Spleen (tissue), 11 donors: Measurements from ENCODE around the gene CRKL. TPM values are rescaled to one million over a fixed set of nuclear protein-coding genes. Genes with fewer than 3 reads are reported as not detected.

Source experiments
- DNase-seq: peaks from one replicate; pipeline ENCODE4 v3.0.0-alpha.2; 2020
- H3K27ac ChIP-seq, 8 donors: fragments of 200-600 bp; sonication (generic) in 7 of 8; 1 replicate in 4 of 8; 2 replicates in 4 of 8; pipeline versions ENCODE4 v1.5.0 to v1.8.0; 2016 to 2021; ENCODE audit warnings: inconsistent platforms in 4 of 8, mild to moderate bottlenecking in 4 of 8, moderate library complexity in 1 of 8
- H3K27me3 ChIP-seq, 7 donors: fragments of 200-600 bp; sonication (generic) in 6 of 7; replicated peaks in 1 of 7; 1 replicate in 4 of 7; 2 replicates in 3 of 7; pipeline versions ENCODE4 v1.5.0 to v1.8.0; 2016 to 2021; ENCODE audit warnings: inconsistent platforms in 3 of 7, mild to moderate bottlenecking in 1 of 7
- H3K36me3 ChIP-seq, 6 donors: fragments of 200-600 bp; sonication (generic) in 5 of 6; 1 replicate in 4 of 6; 2 replicates in 2 of 6; pipeline versions ENCODE4 v1.5.0 to v1.8.0; 2016 to 2021; ENCODE audit warnings: inconsistent platforms in 2 of 6
- H3K4me1 ChIP-seq, 6 donors: fragments of 200-600 bp; sonication (generic) in 5 of 6; 1 replicate in 3 of 6; 2 replicates in 3 of 6; pipeline versions ENCODE4 v1.5.0 to v1.8.0; 2016 to 2021; ENCODE audit warnings: inconsistent platforms in 3 of 6
- H3K4me3 ChIP-seq, 8 donors: fragments of 200-600 bp; sonication (generic) in 7 of 8; 1 replicate in 4 of 8; 2 replicates in 4 of 8; pipeline versions ENCODE4 v1.5.0 to v1.8.0; 2016 to 2021; ENCODE audit warnings: inconsistent platforms in 4 of 8, mild to moderate bottlenecking in 4 of 8, moderate library complexity in 2 of 8
- H3K9me3 ChIP-seq, 8 donors: fragments of 200-600 bp; sonication (generic) in 7 of 8; 1 replicate in 4 of 8; 2 replicates in 4 of 8; pipeline versions ENCODE4 v1.5.0 to v1.8.0; 2016 to 2021; ENCODE audit warnings: inconsistent platforms in 4 of 8
- POLR2A ChIP-seq, 3 donors: fragments of 450-650 bp; IDR thresholded peaks; one replicate each; pipeline ENCODE4 v1.5.1; 2017; ENCODE audit warnings: antibody characterized with exemption in 3 of 3, mild to moderate bottlenecking in 1 of 3
- POLR2AphosphoS5 ChIP-seq, 3 donors: sonication (generic); formaldehyde crosslinking; IDR thresholded peaks; one replicate each; pipeline ENCODE4 v1.5.1; 2017; ENCODE audit warnings: antibody characterized with exemption in 3 of 3
- WGBS, 5 donors: extraction: QIAGEN DNeasy Blood & Tissue Kit in 3 of 5; methylation state at CpG; one replicate each; pipeline versions ENCODE4 v1.1.5 to v1.1.7; 2013 to 2018; 5-methylcytosine and 5-hydroxymethylcytosine counted together
- intact Hi-C: fragments of 100-400 bp; cut with DNase I; formaldehyde crosslinking; loops from one replicate; pipeline ENCODE4 v1.15.0; 2023; ENCODE audit warnings: low total_unique reads
- polyA plus RNA-seq, 3 donors: library from polyadenylated mRNA; stranded (reverse); fragments of 200-250 nt; gene quantifications; one replicate each; pipeline ENCODE4 v1.2.1, GENCODE V29; 2013
- total RNA-seq, 7 donors: library from RNA; depleted of rRNA in 3 of 7; stranded (reverse); fragments of >200 nt in 3 of 7; fragmentation: NEBNext Ultra II Directional in 4 of 7; extraction: Animal tissue kit (Norgen Biotek cat#: 25700) in 4 of 7; gene quantifications; one replicate each; pipeline versions ENCODE4 v1.1.0 to v1.2.1, GENCODE V29; 2016 to 2021
- TF ChIP-seq, protein P1 (sequence below), 11 experiments: fragments of 200-600 bp in 7 of 11; fragments of 450-650 bp in 4 of 11; sonication (generic) in 4 of 11; IDR thresholded peaks in 8 of 11; conservative IDR thresholded peaks in 3 of 11; 1 replicate in 7 of 11; 2 replicates in 4 of 11; pipeline versions ENCODE4 v1.4.0 to v1.8.0; 2016 to 2021; ENCODE audit warnings: antibody characterized with exemption in 11 of 11, inconsistent platforms in 4 of 11, mild to moderate bottlenecking in 1 of 11
- donor health status: healthy with polysubstance abuse.
- donor health status: DM: no; HTN: no; CAD: no; lungs with moderate emphysema.
- donor health status: DM: no; HTN: no; CAD: no.
- donor health status: Bipolar disorder and iron deficiency.
- donor health status: healthy.
- donor health status: DM: no; HTN: no; CAD: no.
- donor health status: DM: yes; HTN: yes; CAD: no.

The CRKL gene
- total and polyA plus RNA-seq, 10 donors, result 11.5 to 65.3 (median 57.4) TPM

GRCh38 chr22:20988573-20989322, 71.5 kb downstream of the CRKL start:
- WGBS, 5 donors, result 90 to 97% (median 92%) methylated on average over 12 to 16 of the region's 16 CpGs
- H3K4me1 ChIP-seq, result peaks cover 0 to 15% (median 2%) of the 10 kb centered on the region in 6 donors
- intact Hi-C loops, result no loop called here
- H3K27me3 ChIP-seq, result no peaks in the 10 kb centered on the region
- H3K9me3 ChIP-seq, result no peaks in the 10 kb centered on the region
- no peak for DNase-seq
- no peak overlapping the region for H3K27ac ChIP-seq
- H3K36me3 ChIP-seq, result peaks cover 3 to 100% (median 61%) of the 10 kb centered on the region in 6 donors
- H3K4me3 ChIP-seq, result no peak overlapping the region
- TF ChIP-seq, protein P1, sequence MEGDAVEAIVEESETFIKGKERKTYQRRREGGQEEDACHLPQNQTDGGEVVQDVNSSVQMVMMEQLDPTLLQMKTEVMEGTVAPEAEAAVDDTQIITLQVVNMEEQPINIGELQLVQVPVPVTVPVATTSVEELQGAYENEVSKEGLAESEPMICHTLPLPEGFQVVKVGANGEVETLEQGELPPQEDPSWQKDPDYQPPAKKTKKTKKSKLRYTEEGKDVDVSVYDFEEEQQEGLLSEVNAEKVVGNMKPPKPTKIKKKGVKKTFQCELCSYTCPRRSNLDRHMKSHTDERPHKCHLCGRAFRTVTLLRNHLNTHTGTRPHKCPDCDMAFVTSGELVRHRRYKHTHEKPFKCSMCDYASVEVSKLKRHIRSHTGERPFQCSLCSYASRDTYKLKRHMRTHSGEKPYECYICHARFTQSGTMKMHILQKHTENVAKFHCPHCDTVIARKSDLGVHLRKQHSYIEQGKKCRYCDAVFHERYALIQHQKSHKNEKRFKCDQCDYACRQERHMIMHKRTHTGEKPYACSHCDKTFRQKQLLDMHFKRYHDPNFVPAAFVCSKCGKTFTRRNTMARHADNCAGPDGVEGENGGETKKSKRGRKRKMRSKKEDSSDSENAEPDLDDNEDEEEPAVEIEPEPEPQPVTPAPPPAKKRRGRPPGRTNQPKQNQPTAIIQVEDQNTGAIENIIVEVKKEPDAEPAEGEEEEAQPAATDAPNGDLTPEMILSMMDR (IDR thresholded peaks at IDR 0.05 in 8 of 11, conservative IDR thresholded peaks at IDR 0.05 in 3 of 11), result no peak
- TF ChIP-seq POLR2AphosphoS5 (IDR thresholded peaks at IDR 0.05), result peak in 1 of 3 donors; percentile 26

GRCh38 chr22:20989323-20990138, 72.3 kb downstream of the CRKL start:
- Histone ChIP-seq H3K27me3 (no peaks in the 10 kb centered on the region), H3K27ac (no peak overlapping the region), H3K4me1 (peaks cover 0 to 10% (median 0%) of the 10 kb centered on the region in 6 donors), H3K9me3 (no peaks in the 10 kb centered on the region), H3K36me3 (peaks cover 3 to 100% (median 67%) of the 10 kb centered on the region in 6 donors), H3K4me3 (no peak overlapping the region)
- intact Hi-C loops, result no loop called here
- 45 to 65% (median 52%) methylated on average over 14 to 17 of the region's 17 CpGs for WGBS, 5 donors
- TF ChIP-seq POLR2A (IDR thresholded peaks at IDR 0.05), result no peak
- TF ChIP-seq, protein P1 (IDR thresholded peaks at IDR 0.05 in 8 of 11, conservative IDR thresholded peaks at IDR 0.05 in 3 of 11), result no peak
- peak in 1 of 3 donors; percentile 7 for TF ChIP-seq POLR2AphosphoS5 (IDR thresholded peaks at IDR 0.05)
- DNase-seq, result no peak

DNA sequence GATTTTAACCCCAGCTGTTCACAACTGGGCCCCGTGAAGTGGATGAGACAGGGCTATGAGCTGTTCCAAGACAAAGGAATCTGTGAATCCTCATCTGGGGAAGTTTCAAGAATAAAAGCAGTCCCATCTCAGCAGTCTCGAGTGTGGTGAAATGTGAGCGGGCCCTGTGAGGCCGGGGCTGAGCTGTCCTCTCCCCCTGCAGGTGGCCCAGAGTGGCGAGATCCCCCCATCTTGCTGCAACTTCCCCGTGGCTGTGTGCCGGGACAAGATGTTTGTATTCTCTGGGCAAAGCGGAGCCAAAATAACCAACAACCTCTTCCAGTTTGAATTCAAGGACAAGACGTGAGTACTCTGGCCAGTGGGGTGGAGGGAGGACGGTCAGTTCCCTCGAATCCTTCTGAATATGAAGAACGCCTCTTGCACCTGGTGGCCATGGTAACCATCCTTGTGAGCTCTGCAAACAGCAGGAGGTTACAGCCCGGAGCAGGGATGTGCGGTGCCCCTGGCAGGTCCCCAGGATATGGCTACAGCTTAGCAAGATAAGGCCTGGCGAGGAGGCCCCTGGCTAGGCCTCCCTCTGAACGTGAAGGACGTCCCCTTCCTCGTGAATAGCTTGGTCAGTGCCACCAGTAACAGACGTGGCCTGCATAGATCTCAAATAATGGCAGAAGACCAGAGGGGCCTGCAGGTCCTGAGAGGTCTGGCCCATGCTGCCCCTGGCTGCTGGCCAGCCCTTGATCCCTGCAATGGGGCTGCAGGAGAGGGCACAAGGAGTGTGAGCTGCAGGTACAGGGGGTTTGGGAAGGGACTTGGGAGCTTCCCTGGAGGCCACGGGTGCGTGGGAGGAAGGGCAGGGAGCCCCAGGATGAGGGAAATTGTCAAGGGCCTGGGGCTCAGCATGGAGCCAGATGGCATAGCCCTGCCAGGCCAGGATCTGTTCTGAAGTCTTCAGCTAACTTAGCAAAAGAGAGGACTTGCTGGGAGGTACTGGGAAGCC, 73.3 kb downstream of the CRKL start:
- Histone ChIP-seq H3K9me3 (no peaks in the 10 kb centered on the region), H3K4me3 (no peak overlapping the region), H3K27ac (no peak overlapping the region), H3K27me3 (no peaks in the 10 kb centered on the region), H3K4me1 (peaks cover 0 to 10% (median 0%) of the 10 kb centered on the region in 6 donors), H3K36me3 (peaks cover 3 to 100% (median 68%) of the 10 kb centered on the region in 6 donors)
- 84 to 92% (median 89%) methylated on average over 6 to 21 of the region's 21 CpGs for WGBS, 5 donors
- TF ChIP-seq, protein P1 (IDR thresholded peaks at IDR 0.05 in 8 of 11, conservative IDR thresholded peaks at IDR 0.05 in 3 of 11), result no peak
- TF ChIP-seq POLR2AphosphoS5 (IDR thresholded peaks at IDR 0.05), result no peak
- no peak for TF ChIP-seq POLR2A (IDR thresholded peaks at IDR 0.05)
- intact Hi-C loops, result no loop called here
- DNase-seq, result no peak
